Measurements from ENCODE around the gene PLCB1. TPM values are rescaled to one million over a fixed set of nuclear protein-coding genes. Genes with fewer than 3 reads are reported as not detected.

PLCB1 gene
- total and polyA plus RNA-seq, 8 donors, result 8.8 to 27.7 (median 19.2) TPM

DNA sequence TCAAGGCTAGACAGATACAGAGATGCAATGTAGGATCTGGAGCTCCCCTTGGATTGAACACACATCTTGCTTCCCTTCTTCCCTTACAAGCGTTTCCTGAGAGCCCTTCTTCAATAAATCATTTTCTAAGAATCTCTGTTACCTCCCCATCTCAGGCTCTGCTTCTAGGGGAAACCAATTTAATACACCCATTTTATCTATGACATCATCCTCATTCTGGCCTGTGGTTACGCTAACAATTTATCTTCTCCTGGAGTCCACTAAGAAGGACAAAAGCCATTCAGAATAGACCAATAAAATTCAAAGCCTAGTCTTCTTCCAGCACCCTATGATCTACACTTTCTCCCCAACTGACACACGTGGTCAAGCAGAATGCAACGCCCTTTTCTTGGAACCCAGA is 390.1 kb downstream of the PLCB1 start:
- TF ChIP-seq, protein P1, sequence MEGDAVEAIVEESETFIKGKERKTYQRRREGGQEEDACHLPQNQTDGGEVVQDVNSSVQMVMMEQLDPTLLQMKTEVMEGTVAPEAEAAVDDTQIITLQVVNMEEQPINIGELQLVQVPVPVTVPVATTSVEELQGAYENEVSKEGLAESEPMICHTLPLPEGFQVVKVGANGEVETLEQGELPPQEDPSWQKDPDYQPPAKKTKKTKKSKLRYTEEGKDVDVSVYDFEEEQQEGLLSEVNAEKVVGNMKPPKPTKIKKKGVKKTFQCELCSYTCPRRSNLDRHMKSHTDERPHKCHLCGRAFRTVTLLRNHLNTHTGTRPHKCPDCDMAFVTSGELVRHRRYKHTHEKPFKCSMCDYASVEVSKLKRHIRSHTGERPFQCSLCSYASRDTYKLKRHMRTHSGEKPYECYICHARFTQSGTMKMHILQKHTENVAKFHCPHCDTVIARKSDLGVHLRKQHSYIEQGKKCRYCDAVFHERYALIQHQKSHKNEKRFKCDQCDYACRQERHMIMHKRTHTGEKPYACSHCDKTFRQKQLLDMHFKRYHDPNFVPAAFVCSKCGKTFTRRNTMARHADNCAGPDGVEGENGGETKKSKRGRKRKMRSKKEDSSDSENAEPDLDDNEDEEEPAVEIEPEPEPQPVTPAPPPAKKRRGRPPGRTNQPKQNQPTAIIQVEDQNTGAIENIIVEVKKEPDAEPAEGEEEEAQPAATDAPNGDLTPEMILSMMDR (IDR thresholded peaks at IDR 0.05), result no peak
- Histone ChIP-seq H3K36me3 (no peaks in the 10 kb centered on the region), H3K4me3 (no peak overlapping the region), H3K9me3 (no peaks in the 10 kb centered on the region), H3K27ac (no peak overlapping the region), H3K4me1 (peaks cover 0 to 7% of the 10 kb centered on the region in 2 donors), H3K27me3 (no peaks in the 10 kb centered on the region)
- intact Hi-C loops (cut with DNase I), result no loop called here
- no peak for DNase-seq
- no peak for ATAC-seq

DNA sequence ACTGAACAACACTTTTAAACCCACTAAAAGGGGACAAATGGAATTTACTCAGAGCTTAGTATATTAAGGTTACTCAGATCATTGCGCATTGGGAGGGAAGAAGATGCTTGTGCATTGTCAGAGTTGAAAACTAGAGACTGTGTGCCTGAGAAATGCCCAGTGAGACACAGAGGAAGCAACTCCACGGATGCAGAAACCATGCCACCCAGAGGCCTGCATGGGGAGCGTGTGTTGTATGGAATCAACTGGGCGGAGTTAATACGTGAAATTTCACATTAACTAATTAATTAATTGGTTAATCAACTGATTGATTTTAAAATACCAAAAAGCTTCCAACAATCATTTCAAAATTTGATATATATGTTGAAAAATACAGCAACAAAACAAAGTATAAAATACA is 391.6 kb downstream of the PLCB1 start:
- H3K4me3 ChIP-seq, result no peak overlapping the region
- TF ChIP-seq, protein P1 (IDR thresholded peaks at IDR 0.05), result no peak
- ATAC-seq (no peak), DNase-seq (no peak)
- peaks cover 0 to 7% of the 10 kb centered on the region in 2 donors for H3K4me1 ChIP-seq
- H3K27ac ChIP-seq, result no peak overlapping the region
- H3K9me3 ChIP-seq, result no peaks in the 10 kb centered on the region
- H3K27me3 ChIP-seq, result no peaks in the 10 kb centered on the region
- H3K36me3 ChIP-seq, result no peaks in the 10 kb centered on the region
- intact Hi-C loops (cut with DNase I), result no loop called here

DNA sequence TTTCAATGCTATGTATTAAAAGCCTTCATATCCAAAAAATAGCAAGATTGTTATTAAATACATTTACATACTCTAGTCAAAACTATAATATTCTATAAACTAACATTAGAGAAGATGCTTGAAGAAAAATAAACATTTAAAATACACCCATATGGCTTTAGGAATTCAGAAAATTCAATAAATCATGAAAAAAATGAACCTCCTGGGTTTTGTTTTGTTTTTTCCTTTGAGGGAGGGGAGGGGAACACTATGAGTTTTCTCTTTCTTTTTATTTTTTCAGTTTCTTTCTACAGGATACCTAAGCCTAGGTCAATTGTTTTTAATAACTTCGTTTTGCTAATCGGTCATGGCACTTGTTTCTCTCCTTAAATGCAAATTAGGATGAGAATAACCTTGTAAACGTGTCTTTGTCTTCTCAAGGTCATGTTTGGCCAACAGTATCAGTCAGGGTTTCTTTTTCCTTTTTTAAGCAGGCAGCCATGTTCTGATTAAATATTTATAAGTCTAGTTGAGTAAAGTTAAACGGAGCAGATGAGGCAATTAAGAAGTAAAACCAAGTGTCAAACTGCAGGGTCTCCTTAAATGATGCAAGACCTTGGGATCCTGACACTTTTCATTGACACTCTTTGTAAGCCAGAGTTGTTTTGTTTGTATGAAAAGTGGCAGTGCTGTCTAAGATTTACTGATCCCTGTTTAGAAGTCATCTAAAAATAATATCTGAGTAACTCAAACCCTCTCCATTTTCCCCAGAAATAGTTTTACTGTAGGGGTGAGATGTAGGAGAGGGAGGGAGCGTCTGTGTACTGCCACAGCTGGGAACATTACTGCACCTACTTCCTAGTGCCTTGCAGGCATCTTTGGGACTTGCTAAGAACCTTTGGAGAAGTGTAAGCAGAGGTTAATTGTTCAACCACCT is 392.3 kb downstream of the PLCB1 start:
- Histone ChIP-seq H3K4me3 (no peak overlapping the region), H3K27ac (no peak overlapping the region), H3K27me3 (no peaks in the 10 kb centered on the region), H3K36me3 (no peaks in the 10 kb centered on the region), H3K4me1 (peaks cover 0 to under 1% of the 10 kb centered on the region in 2 donors), H3K9me3 (no peaks in the 10 kb centered on the region)
- no peak for ATAC-seq
- intact Hi-C loops (cut with DNase I), result no loop called here
- TF ChIP-seq, protein P1 (IDR thresholded peaks at IDR 0.05), result no peak
- DNase-seq, result no peak

DNA sequence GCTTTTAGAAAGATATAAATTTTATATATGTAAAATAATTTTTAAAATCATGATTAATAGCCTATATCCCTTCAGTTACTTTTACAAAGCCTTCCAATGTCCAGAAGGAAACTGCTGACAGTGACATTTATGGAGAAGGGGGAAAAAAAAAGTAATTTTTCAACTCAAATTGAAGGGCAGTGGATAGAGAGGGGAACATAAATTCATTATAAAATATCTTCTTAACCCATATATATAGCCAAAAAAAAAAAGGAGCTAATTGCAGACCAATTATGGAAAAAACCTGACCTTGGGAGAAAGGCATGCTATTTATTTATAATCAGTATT is 392.9 kb downstream of the PLCB1 start:
- no peak for DNase-seq
- intact Hi-C loops (cut with DNase I), result no loop called here
- no peaks in the 10 kb centered on the region for H3K36me3 ChIP-seq
- no peak overlapping the region for H3K4me3 ChIP-seq
- TF ChIP-seq, protein P1 (IDR thresholded peaks at IDR 0.05), result no peak
- ATAC-seq, result no peak
- H3K9me3 ChIP-seq, result no peaks in the 10 kb centered on the region
- H3K4me1 ChIP-seq, result no peaks in the 10 kb centered on the region
- no peak overlapping the region for H3K27ac ChIP-seq
- no peaks in the 10 kb centered on the region for H3K27me3 ChIP-seq

DNA sequence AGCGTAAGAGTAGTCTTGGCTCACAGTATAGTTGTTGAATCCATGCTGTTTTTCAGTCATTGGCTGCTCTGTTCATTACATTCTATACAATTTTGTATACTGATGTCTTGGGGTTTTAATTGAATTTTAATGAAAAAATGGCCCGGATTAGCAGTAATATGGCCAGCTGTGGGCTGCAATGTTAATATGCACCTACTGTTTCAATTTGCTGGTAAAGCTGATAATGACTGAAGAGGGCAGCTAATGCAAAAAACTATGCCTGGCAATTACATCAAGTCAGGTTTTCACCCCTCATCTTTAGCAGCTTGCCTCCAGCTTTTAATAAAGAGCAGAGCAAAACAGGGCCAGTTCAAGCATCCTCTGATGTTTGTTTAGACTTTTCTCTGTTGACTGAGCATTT is 394.5 kb downstream of the PLCB1 start:
- TF ChIP-seq, protein P1 (IDR thresholded peaks at IDR 0.05), result no peak
- no peak overlapping the region for H3K27ac ChIP-seq
- ATAC-seq (no peak), DNase-seq (no peak)
- no peaks in the 10 kb centered on the region for H3K9me3 ChIP-seq
- no peaks in the 10 kb centered on the region for H3K4me1 ChIP-seq
- no peaks in the 10 kb centered on the region for H3K27me3 ChIP-seq
- H3K4me3 ChIP-seq, result no peak overlapping the region
- intact Hi-C loops (cut with DNase I), result no loop called here
- no peaks in the 10 kb centered on the region for H3K36me3 ChIP-seq
